ENCODE data around the gene HSPE1.
A peak's percentile ranks its signal among the peaks of the same experiment; 100 is the strongest.
"Not testable (repeated sequence)": the region's sequence is repeated elsewhere in the genome, so short reads cannot be mapped to it uniquely, and the experiment has no call there.

The HSPE1 gene

DNA sequence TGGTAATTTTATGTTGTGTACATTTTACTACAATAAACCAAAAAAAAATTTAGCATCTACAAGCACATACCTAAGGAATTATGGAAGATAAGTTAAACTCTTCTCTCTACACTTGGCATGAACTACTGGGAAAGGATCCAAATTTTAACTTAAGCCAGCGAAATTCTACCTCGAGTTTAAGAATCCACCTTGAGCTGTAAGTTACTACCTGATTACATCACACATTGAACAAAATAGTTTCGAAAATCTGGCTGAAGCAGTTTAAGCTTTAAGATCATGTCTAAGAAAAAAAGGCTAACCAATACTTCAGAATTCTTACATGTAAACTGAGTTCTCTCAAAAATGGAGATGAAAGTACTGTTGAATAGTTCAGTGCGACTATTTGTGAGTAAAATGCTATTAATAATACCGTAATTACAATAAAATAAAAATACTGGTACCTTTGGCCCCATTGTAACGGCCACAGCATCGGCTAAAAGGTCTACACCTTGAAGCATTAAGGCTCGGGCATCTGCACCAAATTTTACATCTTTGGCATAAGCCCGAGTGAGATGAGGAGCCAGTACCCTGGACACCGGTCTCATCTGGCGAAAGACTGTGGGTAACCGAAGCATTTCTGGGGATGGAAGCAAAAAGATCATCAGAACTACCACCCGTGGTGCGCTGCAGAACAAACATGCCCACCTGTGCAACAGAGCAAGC, 1.8 kb upstream of the HSPE1 start:
- DNase-seq (ENCODE audit: low read depth): no peak

GRCh38 chr2:197498937-197499593, 1.1 kb upstream of the HSPE1 start:
- DNase-seq (ENCODE audit: low read depth): peak; percentile 36

DNA sequence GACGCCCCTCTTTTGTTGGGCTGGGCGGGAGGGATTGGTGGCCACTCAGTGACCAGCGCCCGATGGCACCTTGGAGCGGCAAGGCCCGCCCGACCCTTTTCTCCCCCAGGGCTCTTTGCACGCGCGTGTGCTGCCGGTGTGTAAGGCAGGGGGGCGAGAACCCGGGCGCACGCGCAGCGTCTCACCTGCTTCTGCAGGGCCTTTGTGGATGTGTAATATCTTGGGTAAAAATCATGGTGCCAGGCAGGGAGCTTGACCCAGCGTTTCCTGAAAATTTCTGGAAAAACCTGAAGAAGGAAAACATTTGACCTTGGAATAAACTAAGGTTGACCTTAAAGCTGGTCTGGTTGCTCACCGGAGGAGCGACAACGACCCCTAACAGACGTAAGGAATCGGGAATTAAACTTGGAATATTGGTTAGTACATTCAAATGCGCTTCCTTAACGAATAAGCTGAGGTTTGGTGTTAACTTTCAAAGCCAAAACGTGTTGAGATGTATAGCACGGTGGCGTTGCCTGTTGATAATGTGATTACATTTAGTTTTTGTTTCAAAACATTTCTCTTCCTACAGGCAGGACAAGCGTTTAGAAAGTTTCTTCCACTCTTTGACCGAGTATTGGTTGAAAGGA, 438 bp downstream of the HSPE1 start:
- DNase-seq (ENCODE audit: low read depth): no peak

DNA sequence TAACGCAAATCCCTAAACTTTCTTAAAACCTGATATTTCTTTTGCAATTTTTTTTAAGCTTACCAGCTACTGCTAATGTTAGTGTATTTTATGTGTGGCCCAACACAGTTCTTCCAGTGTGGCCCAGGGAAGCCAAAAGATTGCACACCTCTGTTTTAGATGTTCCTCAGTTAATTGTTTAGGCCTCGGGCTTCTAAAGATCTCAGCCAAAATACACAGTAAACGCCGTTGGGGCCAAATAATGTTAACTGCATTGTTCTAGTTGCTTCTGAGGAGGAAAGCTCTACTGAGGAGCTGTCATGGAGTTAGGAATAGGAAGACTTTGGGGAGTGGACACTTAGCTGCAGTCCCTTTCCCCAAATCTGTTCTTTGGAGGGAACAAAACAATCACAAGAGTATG, 2.0 kb downstream of the HSPE1 start:
- DNase-seq (ENCODE audit: low read depth): no peak

DNA sequence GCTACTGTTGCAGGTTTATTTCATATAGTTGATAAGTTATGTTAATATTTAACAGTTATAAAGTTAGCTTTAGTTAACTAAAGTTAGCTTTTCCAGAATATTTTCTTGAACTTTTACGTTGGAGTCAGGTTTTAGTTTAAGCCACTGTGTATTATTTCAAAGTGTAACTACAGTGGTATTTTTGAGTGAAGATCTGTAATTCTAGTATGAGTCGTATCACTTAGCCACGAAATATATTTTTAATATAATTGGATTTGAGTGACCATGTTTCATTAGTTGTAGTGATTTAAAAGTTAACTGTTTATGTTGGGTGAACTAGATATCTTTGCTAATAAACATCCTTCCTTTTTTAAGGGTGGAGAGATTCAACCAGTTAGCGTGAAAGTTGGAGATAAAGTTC, 2.5 kb downstream of the HSPE1 start:
- DNase-seq (ENCODE audit: low read depth): no peak

DNA sequence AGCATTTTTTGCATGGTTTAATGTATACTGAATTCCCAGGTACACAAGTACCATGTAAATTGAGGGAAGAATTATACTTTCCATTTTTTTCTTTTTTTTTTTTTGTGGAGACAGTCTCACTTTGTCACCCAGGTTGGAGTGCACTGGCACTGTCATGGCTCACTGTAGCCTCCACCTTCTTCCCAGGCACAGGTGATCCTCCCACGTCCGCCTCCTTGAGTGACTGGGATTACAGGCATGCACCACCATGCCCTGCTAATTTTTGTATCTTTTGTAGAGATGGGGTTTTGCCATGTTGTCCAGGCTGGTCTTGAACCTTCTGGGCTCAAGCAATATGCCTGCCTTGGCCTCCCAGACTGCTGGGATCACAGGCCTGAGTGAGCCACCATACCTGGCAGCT, 3.8 kb downstream of the HSPE1 start:
- no peak for DNase-seq (ENCODE audit: low read depth)

DNA sequence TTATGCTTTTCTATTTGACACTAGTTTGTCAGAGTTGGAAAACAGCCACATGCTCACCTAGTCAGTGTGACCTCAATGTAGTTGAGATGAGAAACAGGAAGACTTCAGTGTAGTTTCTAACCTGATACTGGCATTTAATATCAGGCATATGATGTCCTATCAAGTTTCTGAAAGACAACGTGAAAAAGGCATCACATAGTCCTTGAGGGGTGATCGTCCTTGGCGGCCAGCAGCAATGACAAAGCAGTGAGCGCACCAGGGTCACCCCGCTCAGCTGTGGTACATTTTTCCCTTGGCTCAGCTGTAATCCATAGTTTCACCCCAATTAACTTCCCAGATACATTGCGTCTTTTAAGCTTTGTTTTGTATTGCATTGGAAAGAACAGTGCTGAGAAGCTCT, 4.3 kb downstream of the HSPE1 start:
- no peak for DNase-seq (ENCODE audit: low read depth)

GRCh38 chr2:197506658-197507057, 6.5 kb downstream of the HSPE1 start:
- DNase-seq (ENCODE audit: low read depth): no peak

DNA sequence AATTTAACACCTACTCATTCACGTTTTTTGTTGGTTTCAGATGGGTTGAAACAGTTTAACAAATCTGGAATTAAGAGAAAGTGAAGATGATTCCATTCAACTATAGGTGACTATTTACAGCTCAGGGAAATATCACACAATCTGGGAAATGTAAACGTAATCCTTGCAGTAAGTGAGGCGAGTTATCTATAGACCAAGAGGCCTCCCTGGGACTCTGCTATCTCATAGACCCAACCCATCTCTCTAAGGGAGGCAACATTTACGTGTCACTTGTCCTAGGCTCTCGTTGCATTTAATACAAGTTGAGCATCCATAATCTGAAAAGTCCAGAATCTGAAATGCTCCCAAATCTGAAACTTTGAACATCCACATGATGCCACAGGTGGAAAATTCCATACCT, 13.7 kb downstream of the HSPE1 start:
- DNase-seq (ENCODE audit: low read depth): no peak

DNA sequence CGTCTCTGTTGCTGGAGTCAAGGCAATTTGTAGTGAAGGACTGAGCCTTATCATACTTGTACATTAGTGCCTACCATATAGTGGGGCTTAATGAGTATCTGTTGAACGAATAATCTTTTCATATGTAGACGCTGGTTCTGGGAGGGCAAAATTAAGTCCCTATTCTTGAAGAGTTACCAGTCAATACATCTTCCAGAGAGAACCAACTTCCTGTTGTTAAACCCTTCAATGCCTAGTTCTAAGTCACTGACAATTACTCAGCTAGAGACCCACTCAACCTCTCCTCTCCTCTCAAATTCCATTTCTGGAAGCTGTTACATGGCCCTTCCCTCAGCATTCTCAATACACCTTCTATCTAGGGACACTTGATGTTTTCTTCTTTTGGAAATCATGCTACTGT, 14.6 kb downstream of the HSPE1 start:
- no peak for DNase-seq (ENCODE audit: low read depth)

DNA sequence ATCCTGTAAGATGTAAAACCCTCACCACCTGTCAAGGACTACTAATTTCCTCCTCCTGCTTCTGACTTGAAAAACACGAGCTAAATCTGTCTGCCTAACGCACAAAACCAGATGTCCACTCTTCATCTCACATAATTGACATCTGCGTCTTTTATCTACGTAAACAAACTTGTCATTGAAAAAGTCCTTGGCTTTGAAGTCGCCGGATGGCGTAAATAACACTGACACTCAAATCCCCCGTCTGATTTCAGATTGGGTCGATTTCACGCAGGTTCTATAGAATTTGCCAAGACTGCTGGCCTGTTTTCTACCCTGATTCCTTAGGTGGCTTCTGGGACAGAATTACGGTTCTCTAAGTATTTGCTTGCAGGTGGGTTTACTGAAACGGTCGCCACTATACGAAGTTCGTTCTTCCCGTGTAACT, 15.1 kb downstream of the HSPE1 start:
- DNase-seq (ENCODE audit: low read depth): no peak

GRCh38 chr2:197515739-197516392, 15.7 kb downstream of the HSPE1 start, which contains the start of gene MOB4:
Gene MOB4 (plus strand): TSS chr2:197516066. CDS start chr2:197516087, 21 bp downstream.
- peak; percentile 90 for DNase-seq (ENCODE audit: low read depth)

DNA sequence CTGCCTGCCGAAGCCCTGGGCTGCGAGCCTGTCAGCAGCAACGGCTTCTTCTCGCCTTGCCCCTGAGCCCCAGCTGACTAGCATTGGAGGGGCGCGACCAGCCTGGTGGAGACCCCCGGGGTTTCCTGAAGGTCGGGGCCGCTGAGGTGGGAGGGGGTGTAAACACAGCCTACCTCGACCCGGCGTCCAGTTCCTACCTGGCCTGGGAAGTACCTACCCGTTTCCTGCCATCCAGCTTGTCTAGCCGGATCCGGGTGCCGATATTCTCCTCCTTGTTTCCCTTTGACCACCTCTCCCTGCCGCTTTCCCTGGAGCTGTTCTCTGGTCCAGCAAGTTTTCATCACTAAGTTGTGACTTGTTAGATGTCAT, 16.2 kb downstream of the HSPE1 start:
- no peak for DNase-seq (ENCODE audit: low read depth)

GRCh38 chr2:197517150-197517549, 17.0 kb downstream of the HSPE1 start:
- no peak for DNase-seq (ENCODE audit: low read depth)

DNA sequence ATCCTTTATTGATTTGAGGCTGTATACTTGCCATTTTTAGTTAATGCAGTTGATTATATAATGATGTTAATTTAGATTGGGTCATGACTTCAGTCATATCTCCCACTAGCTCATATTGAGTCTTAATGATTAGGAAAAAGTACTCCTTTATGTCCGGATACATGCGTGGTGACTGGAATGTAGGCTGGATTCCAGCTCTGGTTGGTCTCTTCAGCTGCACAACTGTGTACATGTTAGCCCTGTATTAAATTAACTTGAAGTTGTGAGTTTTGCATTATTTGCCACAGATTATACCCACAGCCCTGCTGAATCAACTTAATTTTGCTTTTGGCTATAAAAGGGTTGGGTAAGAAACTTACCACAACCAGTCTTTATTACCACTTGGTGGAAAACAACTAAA, 38.2 kb downstream of the HSPE1 start:
- no peak for DNase-seq (ENCODE audit: low read depth)

DNA sequence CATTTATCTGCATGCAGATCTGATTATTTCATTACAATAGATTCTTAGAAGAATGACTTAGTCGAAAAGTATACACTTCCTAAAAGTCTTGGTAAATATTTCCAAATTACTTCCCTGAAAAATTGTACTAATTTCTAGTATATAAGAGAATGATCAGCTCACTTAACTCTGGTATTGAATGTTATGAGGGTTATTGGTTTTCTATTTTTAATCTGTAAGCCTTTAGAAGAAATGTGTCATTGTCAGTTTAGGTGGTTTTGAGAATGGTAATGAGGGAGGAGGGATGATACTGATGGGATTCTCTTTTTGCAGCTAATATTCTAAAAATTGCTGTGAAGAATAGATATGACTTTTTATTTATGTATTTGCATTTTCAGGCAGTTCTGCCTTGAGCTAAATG, 39.6 kb downstream of the HSPE1 start:
- DNase-seq (ENCODE audit: low read depth): no peak

DNA sequence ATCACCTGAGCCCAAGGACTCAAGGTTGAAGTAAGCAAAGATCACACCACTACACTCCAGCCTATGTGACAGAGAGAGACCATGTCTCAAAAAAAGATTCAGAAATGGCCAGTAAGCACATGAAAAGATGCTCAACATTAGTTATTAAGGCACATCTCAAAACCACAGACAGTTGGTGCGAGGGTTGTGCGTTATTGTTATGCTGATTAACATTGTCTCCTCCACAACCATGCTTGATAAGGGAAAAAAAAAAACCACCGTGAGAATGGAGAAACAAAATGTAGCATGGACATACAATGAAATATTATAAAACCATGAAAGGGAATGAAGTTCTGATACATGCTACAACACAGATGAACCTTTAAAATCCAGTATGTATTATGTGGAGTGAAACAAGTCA, 43.0 kb downstream of the HSPE1 start:
- no peak for DNase-seq (ENCODE audit: low read depth)

GRCh38 chr2:197547163-197547900, 47.2 kb downstream of the HSPE1 start:
- DNase-seq (ENCODE audit: low read depth): no peak

DNA sequence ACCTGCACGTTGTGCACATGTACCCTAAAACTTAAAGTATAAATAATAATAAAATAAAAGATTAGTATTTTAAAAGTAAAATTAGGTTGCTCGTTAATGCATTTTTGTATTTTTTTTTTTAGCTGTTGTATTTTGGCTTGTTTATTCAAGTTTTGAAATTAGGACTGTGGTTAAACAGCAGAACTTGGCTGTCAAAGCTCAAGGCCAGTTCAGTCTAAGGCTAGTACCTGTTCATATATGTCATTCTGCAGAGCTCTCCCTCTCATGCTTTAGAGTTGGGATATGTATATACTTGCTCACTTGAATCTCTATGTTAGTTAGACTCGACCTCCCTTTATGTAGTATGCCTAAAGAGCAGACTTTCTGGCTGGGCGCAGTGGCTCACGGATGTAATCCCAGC, 48.4 kb downstream of the HSPE1 start:
- DNase-seq (ENCODE audit: low read depth): no peak

DNA sequence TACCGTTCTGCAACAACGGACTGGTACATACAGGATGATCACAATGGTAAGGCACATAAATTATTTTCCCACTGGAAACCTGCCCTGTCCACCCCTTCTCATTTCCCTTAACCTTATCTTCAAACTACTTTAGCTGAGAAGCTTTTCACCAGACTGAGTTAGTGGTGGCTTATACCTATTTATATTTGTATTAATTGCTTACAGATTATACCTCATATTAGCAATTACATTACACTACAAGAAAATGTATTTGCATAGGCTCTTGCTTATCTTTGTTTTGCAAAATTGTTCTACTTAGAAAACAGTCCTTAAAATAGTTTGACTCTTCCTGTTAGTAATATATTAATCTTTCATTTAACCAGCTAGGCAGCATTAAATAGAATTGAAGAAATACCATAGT, 51.1 kb downstream of the HSPE1 start:
- not testable (repeated sequence) for DNase-seq (ENCODE audit: low read depth)

Measured in activated T-helper 9 cell treated with anti-CD3 and anti-CD28 coated beads, Interleukin-2, amount 50 U/mL, for 16 hours (primary cell).